LNCaP clone FGC (cell line): ENCODE results near the gene OMP.

Experiments used
- DNase-seq: peaks from one replicate; pipeline ENCODE4 v3.0.0-alpha.2; 2011; ENCODE audit warnings: low read depth
- H3K4me3 ChIP-seq: 2 replicates; pipeline ENCODE4 v1.5.1; 2011; ENCODE audit warnings: mild to moderate bottlenecking, low read depth, low read length, control low read depth
- CTCF ChIP-seq: IDR thresholded peaks from 2 replicates; pipeline ENCODE4 v1.5.1; 2012; ENCODE audit warnings: mild to moderate bottlenecking; ENCODE audit not compliant: control insufficient read depth, insufficient read depth; ENCODE audit errors: extremely low read depth

Gene OMP

DNA sequence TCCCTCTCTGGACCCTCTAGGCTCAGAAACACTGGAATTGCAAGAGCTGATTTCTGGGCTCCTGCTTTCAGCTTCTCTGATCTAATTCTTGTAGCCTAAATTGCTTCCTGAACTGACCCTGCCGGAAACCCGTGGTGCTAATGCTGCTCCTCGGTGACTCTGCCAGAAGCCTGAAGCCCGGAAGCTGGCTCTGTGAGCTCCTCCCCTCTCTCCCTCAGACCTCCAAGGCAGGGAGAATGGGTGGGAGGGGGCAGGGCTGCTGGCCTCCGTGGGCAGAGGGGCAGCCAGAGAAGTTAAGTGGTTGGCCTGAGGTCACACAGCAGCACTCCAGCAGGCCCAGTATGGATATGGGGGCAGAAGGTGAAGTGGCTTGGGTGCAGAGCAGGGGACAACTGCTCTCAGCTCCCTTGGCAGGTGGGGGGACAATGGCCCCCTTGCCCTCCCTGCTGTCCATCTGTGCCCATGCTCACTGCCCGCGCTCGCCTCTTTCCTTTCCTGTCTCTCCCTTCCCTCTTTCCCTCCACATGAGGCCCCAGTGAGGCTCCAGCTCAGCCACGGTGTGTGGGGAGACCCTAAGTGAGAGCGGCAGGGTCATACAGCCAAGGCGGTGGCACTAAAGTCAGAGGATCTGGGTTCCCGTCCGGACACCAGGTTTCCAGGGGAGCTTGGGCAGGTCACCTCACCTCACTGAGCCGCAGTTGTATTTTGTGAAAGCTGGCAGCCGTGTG is 19.6 kb upstream of the OMP start:
- H3K4me3 ChIP-seq, result no peak overlapping the region
- TF ChIP-seq CTCF, result no peak
- DNase-seq, result no peak

DNA sequence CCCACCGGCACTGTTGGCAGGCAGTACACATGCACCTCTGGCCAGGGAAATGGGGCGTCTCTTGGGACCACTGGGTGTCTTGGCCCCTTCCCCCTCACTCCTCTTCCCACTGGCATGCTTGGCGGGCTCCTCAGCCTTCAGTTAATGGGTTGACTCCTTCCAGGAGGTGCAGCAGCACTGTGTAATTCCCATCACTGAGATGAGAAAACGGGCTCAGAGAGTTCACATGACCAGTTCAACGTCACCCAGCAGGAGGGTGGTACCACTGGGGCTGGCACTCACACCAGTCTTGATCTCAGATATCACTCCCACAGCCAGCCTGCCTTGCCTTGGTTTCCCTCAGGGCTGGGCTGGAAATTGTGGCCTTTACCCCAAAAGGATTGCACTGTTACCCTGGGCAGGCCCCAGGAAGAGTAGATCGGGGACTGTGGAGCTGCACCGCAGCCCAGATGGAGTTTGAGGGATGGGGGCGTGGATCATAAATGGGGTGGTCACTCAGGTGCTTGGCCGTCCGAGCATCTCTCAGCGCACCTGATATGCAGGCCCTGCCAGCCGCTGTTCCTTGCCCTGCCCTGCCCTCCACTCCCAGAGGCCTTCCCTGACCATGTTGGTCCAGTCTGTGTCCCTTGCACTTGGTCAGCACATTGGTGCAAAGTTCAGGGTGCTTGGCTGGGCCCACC is 18.9 kb upstream of the OMP start:
- no peak overlapping the region for H3K4me3 ChIP-seq
- DNase-seq, result no peak
- no peak for TF ChIP-seq CTCF

- no peak for TF ChIP-seq CTCF
- DNase-seq, result no peak
- no peak overlapping the region for H3K4me3 ChIP-seq
Measured at GRCh38 chr11:77084581-77085191, 18.0 kb upstream of the OMP start.

DNA sequence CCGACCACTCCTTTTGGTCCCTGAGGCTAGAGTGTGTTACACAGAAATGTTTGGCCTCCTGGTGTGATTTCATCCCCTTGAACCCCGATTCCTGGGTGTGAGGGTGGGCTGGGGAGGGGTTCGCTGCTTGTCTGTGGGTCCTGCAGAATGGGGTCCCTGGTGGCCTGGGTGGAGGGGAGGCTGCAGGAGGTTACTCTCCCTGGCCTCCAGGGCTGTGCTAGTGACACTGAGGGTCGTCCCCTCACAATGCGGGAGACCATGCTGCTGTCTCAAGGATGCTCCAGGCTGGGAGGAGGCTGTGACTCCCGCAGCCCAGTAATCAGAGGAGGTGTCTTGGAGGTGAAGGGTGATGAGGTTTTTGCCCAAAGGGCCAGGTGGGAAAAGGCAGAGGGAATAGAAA is 17.0 kb upstream of the OMP start:
- no peak for DNase-seq
- TF ChIP-seq CTCF, result no peak

DNA sequence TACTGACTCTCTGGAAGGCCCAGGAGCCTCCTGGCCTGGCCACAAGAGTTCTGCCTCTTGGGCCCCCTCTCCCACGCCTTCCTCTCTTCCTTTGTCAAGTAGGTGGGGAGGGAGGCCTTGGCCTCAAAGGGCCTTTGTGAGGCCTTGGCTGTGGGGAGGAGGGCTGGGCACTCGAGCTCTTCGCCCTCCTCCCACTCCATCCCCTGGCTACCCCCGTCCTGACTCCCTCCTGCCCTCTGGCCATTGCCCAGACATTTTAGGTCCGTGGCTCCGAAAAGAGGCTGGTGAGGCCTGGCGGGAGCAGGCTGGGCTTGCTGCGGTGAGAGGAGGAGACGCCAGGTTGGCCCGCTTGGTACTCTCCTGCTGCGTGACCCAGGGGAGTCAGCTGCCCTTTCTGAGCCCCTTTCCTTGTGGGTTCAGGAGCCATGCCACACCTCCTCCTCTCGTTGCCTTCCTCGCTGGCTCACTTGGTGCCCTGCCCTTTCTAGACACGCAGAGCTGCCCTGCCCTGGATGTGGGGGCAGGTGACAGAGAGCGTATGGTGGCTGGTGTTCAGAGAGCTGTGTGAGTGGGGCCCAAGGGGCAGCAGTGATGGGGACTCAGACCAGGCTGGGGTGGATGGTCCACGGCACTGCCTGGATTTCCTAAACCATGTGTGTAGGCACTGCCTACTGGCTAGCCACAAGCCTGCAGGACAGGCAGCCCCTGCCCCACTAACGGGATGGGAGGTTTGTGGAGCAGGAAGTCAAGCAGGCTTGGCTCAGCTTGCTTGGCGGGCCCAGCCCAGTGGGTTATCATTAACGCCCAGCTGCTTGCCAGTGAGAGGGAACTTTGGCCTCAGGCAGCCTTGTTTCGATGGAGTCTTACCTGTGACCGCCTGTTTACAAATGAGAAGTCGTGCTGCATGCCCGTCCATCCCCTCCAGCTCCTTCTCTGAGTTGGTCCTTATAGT is 15.8 kb upstream of the OMP start:
- DNase-seq, result no peak
- H3K4me3 ChIP-seq, result no peak overlapping the region
- no peak for TF ChIP-seq CTCF

More for the DNA sequence above, 17.0 kb upstream of the OMP start:
- H3K4me3 ChIP-seq, result no peak overlapping the region

DNA sequence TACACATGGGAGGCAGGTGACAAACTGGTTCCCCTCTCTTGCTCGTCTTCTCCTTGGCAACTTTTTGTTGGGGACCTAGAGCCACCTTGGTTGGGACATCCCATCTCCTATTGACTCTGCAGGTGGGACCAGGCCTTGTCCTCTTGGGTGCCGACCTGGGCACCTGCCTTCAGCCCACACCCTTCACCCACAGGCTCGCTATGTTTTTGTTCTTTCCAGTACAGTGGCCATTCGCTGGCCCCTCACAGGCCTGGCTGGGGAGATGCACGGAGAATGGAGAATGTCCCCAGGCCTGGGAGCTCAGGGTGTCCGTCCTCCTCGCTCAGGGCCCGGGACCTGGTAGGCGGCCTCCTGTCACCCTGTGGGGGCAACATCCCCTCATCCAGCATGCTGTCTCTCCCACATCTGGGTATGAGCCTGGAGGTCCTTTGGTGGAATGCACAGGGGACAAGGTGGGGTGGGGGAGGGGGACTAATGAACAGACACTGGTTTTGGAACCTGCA is 14.9 kb upstream of the OMP start:
- TF ChIP-seq CTCF, result no peak
- no peak for DNase-seq
- no peak overlapping the region for H3K4me3 ChIP-seq
